C4-2B (cell line): ENCODE measurements around the gene TNS1.

ENCODE experiments used
- CTCF ChIP-seq: fragments of 450-650 bp; conservative IDR thresholded peaks from 2 replicates; pipeline ENCODE4 v1.5.1; 2017; ENCODE audit warnings: mild to moderate bottlenecking
- ZFX ChIP-seq: fragments of 450-650 bp; IDR thresholded peaks from 2 replicates; pipeline ENCODE4 v1.6.1; 2017

- TF ChIP-seq CTCF = no peak
- no peak for TF ChIP-seq ZFX
Measured at GRCh38 chr2:217804791-217805667, 197.8 kb downstream of the TNS1 start.
